Measurements from ENCODE around the gene TSACC. TPM values are rescaled to one million over a fixed set of nuclear protein-coding genes. Genes with fewer than 3 reads are reported as not detected.

TSACC gene
- total RNA-seq, 4 donors from 2014 or later: not detected

- Histone ChIP-seq H3K27ac (replicated peaks in 1 of 4) (no peak overlapping the region), H3K27me3 (no peaks in the 10 kb centered on the region), H3K36me3 (peaks cover 28 to 45% (median 44%) of the 10 kb centered on the region in 4 donors), H3K4me1 (peaks cover 19 to 29% (median 25%) of the 10 kb centered on the region in 4 donors), H3K9me3 (no peaks in the 10 kb centered on the region), H3K4me3 (peak overlapping the region; percentile 78 to 94 (median 88))
- intact Hi-C loops (cut with DNase I): no loop called here
- TF ChIP-seq CTCF (IDR thresholded peaks at IDR 0.05): no peak
- TF ChIP-seq POLR2A (IDR thresholded peaks at IDR 0.05; ENCODE audit: low read depth): no peak
- TF ChIP-seq EP300 (IDR thresholded peaks at IDR 0.05): no peak
- DNase-seq (ENCODE audit: extremely low spot score): no peak
- WGBS: 74% methylated on average over 4 of the region's 4 CpGs
These were observed 2.1 kb upstream of the TSACC start for GRCh38 chr1:156336242-156336641.

DNA sequence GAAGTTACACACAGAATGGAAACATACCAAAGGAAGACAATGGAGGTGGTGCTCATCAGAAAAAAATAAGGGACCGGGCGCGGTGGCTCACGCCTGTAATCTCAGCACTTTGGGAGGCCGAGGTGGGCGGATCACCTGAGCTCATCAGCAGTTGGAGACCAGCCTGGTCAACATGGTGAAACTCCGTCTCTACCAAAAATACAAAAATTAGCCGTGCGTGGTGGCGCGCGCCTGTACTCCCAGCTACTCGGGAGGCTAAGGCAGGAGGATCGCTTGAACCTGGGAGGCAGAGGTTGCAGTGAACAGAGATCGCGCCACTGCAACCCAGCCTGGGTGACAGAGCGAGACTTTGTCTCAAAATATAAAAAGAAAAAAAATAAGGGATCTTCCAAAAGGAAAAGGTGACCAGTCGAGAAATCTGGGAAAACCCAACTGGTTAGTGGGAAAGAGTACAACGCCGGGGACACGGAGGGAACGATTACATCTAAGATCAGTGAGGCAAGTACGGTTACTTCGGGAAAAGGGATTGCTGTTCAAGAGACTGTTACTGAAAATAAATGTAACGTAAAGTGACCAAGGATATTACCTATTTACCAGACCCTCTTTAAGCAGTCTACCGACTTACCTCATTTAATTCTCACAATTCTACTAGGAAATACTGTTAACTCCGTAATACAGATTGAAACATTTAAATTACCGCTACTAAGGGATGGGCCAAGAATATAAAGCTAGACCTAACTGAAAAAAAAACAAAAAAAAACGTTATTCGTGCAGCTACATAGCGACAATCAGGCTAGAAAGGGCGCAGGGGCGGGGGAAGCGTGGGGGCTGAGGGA, 1.1 kb upstream of the TSACC start:
- no peaks in the 10 kb centered on the region for H3K27me3 ChIP-seq
- TF ChIP-seq POLR2AphosphoS5 (IDR thresholded peaks at IDR 0.05): no peak
- TF ChIP-seq EP300 (IDR thresholded peaks at IDR 0.05): no peak
- no peak for TF ChIP-seq POLR2A (IDR thresholded peaks at IDR 0.05; ENCODE audit: low read depth)
- no peak for TF ChIP-seq CTCF (IDR thresholded peaks at IDR 0.05)
- no peaks in the 10 kb centered on the region for H3K9me3 ChIP-seq
- DNase-seq (ENCODE audit: extremely low spot score): no peak
- intact Hi-C loops (cut with DNase I): no loop called here
- peak overlapping the region; percentile 78 to 94 (median 88) for H3K4me3 ChIP-seq
- 40% methylated on average over 34 of the region's 34 CpGs for WGBS
- H3K4me1 ChIP-seq: peaks cover 19 to 29% (median 25%) of the 10 kb centered on the region in 4 donors
- peaks cover 18 to 35% (median 33%) of the 10 kb centered on the region in 4 donors for H3K36me3 ChIP-seq
- peak overlapping the region; percentile 82 to 90 (median 89) for H3K27ac ChIP-seq (replicated peaks in 1 of 4)

DNA sequence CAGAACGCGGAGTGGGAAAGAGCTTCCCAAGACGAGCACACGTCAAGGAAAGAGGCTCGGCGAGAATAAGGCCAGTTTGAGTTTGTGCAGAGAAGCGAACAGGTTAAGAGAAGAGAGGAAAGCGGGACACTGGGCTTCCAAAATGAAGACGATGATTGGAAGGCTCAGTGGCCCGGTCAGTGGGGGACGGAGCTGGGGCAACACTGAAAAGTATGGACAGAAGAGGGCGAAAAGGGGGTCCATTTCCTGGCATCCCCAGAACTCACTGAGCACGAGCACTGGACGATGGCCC, 492 bp upstream of the TSACC start:
- under 1% methylated on average over 14 of the region's 14 CpGs for WGBS
- H3K9me3 ChIP-seq: no peaks in the 10 kb centered on the region
- peak overlapping the region; percentile 78 to 94 (median 88) for H3K4me3 ChIP-seq
- DNase-seq (ENCODE audit: extremely low spot score): no peak
- H3K4me1 ChIP-seq: peaks cover 19 to 29% (median 25%) of the 10 kb centered on the region in 4 donors
- H3K27me3 ChIP-seq: no peaks in the 10 kb centered on the region
- H3K36me3 ChIP-seq: peaks cover 12 to 29% (median 28%) of the 10 kb centered on the region in 4 donors
- intact Hi-C loops (cut with DNase I): no loop called here
- H3K27ac ChIP-seq (replicated peaks in 1 of 4): peak overlapping the region; percentile 82 to 90 (median 89)
- TF ChIP-seq POLR2A (IDR thresholded peaks at IDR 0.05; ENCODE audit: low read depth) (no peak), CTCF (IDR thresholded peaks at IDR 0.05) (no peak), POLR2AphosphoS5 (IDR thresholded peaks at IDR 0.05) (no peak), EP300 (IDR thresholded peaks at IDR 0.05) (no peak)

DNA sequence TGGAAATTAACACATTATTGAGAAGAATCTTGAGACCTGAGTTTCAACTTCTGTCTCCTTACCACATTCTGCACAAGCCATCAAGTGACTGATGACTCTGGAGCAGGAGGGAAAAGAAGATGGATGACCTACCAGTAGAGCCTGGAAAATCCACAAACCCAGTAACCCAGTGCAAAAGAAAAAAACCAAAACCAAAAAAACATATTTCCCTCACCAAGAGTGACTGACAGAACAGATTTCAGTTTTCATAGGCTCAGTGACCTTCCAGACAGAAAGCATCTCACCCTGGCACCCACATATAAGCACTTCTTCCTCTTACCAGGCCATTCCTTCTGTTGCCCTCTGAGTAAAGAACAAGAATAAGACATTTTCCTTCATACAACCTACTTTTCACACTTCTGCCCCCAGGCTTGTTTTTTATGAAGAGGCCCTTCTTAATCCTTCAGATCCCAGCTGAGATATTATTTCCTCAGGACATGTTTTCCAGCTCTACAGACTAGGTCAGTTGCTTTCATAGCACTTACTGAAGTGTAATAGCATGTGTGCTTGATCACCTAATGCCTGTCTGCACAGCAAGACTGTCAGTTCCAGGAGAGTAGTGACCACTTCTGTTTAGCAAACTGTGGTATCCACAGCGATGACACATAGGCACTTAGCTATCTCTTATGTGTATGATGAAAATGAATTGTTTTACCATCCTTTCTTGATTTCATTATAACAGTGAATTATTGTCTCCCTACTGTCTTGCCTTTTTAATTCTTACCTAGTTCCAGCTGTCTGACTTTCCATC, 4.0 kb downstream of the TSACC start:
- Histone ChIP-seq H3K9me3 (no peaks in the 10 kb centered on the region), H3K27me3 (peaks cover 0 to 8% (median 0%) of the 10 kb centered on the region in 4 donors), H3K4me1 (peaks cover 0 to 3% (median 2%) of the 10 kb centered on the region in 4 donors), H3K36me3 (no peaks in the 10 kb centered on the region), H3K4me3 (no peak overlapping the region), H3K27ac (replicated peaks in 1 of 4) (no peak overlapping the region)
- no peak for DNase-seq (ENCODE audit: extremely low spot score)
- WGBS: 83% methylated on average over 1 of the region's 1 CpG
- intact Hi-C loops (cut with DNase I): no loop called here
- TF ChIP-seq CTCF (IDR thresholded peaks at IDR 0.05) (no peak), EP300 (IDR thresholded peaks at IDR 0.05) (no peak), POLR2AphosphoS5 (IDR thresholded peaks at IDR 0.05) (no peak)

Measured in esophagus muscularis mucosa (tissue), 4 donors.